GM12872 (cell line): ENCODE measurements around the gene LPP.

Experiments
- CTCF ChIP-seq: IDR thresholded peaks from 3 replicates; pipeline ENCODE4 v1.5.1; 2011; ENCODE audit warnings: low read depth, mild to moderate bottlenecking, low read length, moderate library complexity; ENCODE audit not compliant: insufficient read depth

The LPP gene

GRCh38 chr3:188217011-188217463 lies 63.1 kb downstream of the LPP start:
- TF ChIP-seq CTCF: no peak

DNA sequence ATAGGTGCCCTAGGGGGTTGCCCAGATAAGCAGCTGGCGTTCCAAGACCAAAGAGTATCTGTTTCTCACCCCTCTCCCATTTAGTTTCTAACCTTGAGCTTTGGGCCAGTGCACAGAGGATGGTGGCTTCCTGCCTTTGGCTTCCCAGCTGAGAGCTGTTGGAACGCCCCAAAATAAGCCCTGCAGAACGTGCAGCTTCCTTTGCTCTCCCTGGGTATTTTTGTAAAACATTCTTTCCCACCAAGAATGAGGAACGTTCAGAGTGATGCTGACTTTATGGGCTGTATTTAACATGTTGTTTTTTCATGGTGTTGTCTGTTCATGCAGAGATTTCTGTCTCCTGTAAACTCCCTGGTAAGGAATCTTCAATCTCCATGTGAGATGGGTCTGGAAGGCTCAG lies 63.8 kb downstream of the LPP start:
- TF ChIP-seq CTCF: no peak

- TF ChIP-seq CTCF: no peak
Measured at GRCh38 chr3:188218603-188219002, 64.6 kb downstream of the LPP start.

DNA sequence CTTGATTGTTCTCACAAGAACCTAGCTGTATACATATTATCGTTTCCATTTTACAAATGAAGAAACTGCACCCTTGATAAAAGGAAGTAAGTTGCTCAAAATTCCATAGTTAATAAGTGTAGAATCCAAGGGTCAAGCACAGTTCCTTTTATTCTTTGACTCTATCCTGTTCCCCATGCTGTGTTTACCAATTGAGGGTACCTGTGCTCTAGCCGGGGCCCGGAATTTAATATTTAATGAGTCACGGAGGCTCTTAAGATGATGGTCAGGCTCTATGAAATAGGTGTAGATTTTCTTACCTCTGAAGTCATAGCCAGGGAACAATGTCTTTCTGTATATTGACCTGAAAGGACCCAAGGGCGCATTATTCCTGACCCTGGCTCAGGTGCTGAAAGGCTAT lies 65.2 kb downstream of the LPP start:
- TF ChIP-seq CTCF: no peak

DNA sequence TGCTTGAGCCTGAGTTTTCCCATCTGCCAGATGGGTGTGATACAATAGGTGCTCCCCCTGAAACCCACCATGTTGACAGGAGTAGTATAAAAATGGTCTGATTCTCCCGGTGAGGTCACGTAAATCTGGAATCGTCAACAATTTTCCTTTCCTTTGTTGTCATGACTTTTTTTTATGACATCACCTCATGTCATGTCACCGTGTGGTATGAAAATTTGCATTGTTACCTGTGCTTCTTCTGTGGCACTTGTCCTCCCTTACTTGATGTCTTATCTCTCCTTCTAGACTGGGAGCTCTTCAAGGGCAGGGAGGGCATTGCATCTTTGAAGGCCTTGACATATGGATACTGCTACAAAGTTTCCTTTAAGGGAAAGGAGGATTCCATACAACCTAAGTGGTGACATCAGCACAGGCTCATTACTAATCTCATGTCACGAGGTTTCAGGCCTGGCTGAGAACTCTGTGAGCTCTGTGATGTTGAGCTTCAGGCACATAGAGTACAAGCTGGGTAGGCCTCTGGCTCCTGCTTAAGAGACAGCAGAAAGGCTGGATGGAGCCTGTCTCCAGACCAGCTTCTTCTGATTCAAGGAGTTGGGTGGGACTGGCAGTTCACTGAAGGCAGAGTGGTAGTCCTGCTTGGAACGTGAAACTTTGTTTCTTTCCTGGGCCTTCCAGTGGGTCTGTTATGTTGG lies 66.3 kb downstream of the LPP start:
- no peak for TF ChIP-seq CTCF

GRCh38 chr3:188220988-188221818 lies 67.2 kb downstream of the LPP start:
- TF ChIP-seq CTCF: no peak

- TF ChIP-seq CTCF: no peak
Measured at GRCh38 chr3:188223936-188224335, 70.0 kb downstream of the LPP start.
